NCI-H1105 (cell line): ENCODE measurements around the gene UBN1.
"Not testable (repeated sequence)": the region's sequence is repeated elsewhere in the genome, so short reads cannot be mapped to it uniquely, and the experiment has no call there.

Experiments used
- DNase-seq: peaks from one replicate; lab custom pipeline; 2025; lab: John Stamatoyannopoulos, UW

Gene UBN1

GRCh38 chr16:4884972-4885874, 37.9 kb downstream of the UBN1 start:
- DNase-seq = no peak

DNA sequence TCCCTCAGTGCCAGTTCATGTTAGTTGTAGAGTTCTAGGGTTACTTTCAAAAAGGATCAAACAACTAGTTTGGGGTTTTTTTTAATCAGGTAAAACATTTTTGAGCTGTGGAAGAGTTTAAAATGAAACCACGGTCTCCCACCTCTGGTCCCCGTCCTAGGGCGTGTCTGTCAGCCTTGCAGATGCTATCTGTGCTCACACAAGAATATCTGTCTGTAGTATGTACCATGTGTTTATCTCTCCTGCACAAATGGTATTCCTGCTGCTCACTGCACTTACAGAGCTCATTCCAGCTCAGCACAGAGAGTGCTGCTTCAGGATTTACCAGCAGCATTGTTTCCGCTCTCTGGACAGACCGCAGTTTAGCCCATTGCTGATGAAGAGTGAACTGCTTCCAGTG, 38.9 kb downstream of the UBN1 start:
- no peak for DNase-seq

GRCh38 chr16:4888428-4889135, 41.3 kb downstream of the UBN1 start:
- no peak for DNase-seq

GRCh38 chr16:4890026-4890425, 42.7 kb downstream of the UBN1 start:
- DNase-seq = no peak

- DNase-seq = no peak
These were observed 43.4 kb downstream of the UBN1 start for GRCh38 chr16:4890686-4891085.

- DNase-seq = no peak
These were observed 44.0 kb downstream of the UBN1 start for GRCh38 chr16:4891097-4891885.

DNA sequence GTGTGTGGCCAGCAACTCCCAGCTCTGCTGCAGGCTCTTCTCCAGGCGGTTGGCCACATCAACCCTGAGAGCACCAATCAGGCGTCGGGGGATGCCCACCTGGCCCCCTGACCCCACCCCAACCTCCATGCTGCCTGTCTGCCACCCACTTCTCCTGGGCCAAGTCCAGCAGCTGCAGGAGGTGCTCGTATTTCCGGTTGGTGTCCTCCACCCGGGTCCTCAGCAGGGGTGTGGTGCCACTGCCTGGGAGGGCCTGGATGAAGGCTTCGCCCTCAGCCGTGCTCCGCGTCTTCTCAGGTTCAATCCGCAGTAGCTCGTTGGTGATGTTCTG, 44.6 kb downstream of the UBN1 start:
- DNase-seq = no peak

GRCh38 chr16:4892361-4893102, 45.3 kb downstream of the UBN1 start:
- no peak for DNase-seq

- no peak for DNase-seq
These were observed 46.0 kb downstream of the UBN1 start for GRCh38 chr16:4893103-4893862.

GRCh38 chr16:4894276-4895150, 47.2 kb downstream of the UBN1 start:
- DNase-seq = no peak

DNA sequence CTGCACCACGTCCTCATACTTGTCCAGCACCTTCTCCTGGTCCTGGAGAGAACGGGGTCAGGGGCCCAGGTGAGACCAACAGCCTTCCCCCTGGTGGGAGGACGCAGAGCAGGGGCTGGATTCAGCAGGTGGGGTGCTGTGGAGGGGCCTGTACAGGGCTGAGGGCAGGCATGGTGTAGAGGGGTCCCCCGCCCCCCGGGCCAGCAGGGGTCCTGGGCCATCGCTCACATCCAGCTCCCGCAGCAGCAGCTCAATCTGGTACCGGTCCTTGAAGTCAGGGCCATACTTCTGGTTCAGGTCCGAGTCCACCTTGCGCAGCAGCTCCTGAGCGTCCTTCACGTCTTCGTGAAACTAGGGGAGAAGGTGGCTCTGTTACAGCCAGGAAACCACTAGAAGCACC, 48.1 kb downstream of the UBN1 start:
- DNase-seq = no peak

DNA sequence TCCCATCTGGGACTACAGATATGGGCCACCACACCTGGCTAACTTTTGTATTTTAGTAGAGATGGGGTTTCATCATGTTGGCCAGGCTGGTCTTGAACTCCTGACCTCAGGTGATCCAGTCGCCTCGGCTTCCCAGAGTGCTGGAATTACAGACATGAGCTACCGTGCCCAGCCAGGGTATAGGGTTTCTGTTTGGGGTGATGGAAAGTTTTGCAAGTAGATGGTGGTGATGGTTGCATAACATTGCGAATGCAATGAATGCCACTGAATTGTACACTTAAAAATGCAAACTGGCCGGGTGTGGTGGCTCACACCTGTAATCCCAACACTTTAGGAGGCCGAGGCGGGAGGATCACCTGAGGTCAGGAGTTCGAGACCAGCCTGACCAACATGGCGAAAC, 49.5 kb downstream of the UBN1 start:
- DNase-seq = not testable (repeated sequence)

DNA sequence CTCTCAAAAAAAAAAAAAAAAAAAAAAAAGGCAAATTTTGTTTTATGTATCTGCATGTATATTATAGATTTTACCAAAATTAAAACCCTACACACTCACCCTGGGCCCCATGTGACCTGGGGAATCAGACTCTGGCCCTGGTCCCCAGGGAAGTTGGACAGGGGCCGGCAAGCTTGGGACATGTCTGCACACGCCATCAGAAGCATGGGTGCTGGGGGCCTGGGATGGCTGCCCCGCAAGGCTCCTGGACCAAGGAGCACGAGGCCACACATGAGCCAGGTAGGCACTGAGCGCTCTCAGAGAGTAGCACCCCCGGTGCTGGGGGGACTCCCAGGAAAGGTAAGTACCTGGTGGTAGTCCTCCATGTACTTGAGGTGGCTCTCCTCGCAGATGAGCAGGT, 50.0 kb downstream of the UBN1 start:
- no peak for DNase-seq

DNA sequence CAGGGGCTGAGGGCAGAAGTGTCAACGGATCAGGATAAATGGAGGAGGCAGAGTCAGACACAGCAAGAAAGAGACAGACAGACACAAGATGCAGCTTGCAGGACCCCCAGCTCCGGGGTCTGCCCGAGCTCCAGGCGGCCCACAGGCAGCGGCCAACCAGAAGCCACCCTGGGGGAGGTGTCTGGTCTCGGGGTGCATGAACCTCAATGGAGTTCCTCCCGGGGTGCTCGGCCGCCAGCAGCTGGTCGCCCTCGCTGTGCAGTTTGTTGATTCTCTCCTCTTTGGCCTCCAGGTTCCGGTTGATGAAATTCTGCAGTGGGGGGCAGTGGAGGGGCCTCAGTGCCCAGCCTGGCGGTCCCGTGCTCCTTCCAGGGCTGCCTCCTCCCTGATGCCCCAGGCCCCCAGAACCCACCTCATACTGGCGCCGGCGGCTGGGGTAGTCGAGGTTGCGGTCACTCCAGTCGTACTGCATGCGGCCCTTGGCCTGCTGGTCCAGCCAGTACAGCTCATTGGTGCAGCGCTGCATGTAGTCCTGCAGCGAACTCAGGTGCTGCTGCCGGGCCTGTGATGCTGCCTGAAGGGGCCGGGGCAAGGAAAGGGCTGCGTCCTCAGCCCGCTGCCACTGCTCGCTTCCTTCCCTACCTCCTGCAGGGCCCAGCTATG, 51.7 kb downstream of the UBN1 start:
- no peak for DNase-seq

DNA sequence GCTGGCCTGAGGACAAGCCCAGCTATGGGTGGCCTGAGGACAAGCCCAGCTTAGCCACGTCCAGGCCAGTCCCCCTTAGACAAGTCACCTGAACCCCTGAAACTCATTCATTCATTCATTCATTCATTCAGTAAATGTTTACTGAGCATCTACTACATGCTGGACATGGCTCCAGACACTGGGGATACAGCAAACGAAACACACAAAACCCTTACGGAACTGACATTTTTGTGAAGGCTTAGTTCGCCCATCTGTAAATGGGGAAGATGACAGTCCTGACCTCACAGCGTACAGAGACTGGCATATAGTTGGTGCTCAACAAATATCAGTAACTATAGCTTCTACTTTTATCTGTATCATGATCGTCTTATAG, 52.2 kb downstream of the UBN1 start:
- no peak for DNase-seq

DNA sequence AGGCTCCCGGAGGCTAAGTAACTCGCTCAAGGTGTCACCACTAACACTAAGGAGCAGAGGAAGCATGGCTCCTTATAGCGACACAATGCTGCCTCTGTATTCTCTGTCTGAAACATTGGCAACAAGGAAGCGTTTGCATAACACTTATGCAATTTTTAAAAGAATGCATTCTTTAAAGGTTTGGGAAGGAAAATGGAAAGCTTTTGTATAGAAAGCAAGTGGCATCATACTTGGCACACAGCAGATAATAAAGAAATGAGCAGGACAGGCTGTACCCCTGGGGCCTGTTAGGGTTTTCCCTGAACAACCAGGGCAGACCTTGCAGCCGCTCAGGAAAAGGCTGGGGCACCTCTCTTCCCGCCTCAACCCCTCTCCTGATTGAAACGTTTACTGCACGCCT, 52.8 kb downstream of the UBN1 start:
- DNase-seq = no peak

- DNase-seq = no peak
These were observed 53.5 kb downstream of the UBN1 start for GRCh38 chr16:4900750-4901149.

- DNase-seq = no peak
These were observed 54.8 kb downstream of the UBN1 start for GRCh38 chr16:4902038-4902437.

DNA sequence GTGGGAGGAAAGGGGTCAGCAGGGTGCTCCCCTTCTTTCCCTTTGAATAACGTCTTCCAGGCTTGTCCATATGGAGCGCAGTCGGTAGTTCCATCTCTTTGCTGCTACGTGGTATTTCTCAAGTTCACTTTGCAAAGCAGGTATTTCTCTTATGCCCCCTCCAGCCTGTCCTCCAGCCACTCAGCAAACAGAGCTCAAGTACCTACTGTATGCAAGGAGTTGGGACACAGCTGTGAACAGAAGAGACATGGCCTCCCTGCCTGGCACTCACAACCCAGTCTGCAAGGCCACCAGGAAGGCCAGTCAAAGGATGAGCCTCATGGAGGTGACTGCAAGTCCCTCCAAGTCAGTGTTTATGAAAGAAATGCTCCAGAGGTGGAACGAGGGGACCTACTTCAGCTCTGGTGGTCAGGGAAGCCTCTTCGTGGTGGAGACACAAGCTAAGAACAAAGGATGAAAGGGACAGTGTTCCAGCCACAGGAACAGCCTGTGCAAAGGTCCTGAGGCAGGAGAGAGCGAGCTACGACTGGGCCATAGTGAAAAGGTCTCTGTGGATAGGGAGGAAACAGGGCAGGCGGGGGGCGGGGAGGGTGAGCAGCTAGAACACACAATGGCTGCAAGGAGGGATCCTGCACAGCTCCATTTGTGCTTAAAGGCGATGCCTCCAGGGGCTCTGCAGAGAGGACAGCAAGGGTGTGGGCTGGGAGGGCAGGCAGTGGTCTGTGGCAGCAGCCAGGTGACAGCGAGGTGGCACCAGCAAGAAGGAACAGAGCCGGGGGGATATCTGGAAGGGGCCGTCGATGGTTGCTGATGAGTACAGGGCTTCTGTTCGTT, 57.0 kb downstream of the UBN1 start:
- DNase-seq = no peak
